ENCODE results near the gene MND1.
A peak's percentile ranks its signal among the peaks of the same experiment; 100 is the strongest.

The MND1 gene

DNA sequence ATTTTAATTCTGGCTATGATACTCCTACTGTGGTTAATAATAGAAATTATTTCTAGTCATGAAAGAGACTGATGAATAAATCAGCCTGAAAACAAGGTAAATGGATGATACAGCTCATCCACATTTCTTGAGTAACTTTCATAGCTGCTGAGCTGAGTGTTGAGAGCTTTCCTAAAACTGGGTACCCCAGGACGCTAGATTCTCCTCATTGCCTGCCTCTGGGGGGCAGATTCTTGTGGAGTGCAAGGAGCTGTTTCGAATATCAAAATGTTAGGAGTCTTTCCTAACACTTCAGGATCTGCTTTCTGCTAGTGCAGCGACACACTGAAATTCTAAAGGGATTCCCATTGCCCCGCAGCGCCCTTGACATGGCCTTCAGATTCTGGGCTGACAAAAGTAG, 2.1 kb downstream of the MND1 start:
- no peak for ATAC-seq

DNA sequence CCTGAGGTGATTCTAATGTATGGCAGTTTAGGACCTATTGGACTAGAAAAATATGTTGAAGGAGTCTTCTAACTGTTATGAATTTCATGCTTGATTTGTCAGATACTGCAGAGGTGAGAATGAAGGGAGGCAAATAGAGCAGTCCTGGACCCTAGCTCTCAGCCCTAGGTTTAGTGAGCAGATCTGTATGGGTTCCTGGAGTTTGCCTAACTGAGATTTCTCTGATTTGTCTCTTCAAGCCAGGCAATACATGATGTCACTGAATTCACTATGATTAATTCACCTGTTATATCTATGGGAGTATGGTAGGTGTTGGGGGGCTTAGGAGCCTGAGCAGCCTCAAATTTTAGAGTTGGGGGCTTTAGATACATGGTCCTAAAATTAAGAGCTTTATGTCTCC, 2.6 kb downstream of the MND1 start:
- ATAC-seq: no peak

DNA sequence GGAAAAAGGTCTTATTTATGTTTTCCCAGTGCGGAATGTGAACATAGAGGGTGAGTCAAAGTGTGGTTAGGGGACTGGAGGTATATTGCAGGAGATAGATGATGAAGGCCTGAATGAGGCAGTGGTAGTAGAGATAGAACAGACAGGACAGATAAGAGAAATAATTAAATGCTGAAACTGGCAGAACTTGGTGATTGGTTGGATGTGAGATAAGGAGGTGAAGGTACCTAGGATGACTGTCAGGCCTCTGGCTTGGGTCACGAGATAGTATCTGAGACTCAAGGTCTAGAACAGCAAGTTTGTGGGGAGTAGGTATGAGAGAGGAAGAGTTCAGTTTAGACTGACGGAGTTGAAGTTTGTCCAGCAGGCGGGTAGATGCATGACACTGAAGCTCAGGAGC, 3.5 kb downstream of the MND1 start:
- ATAC-seq: no peak

DNA sequence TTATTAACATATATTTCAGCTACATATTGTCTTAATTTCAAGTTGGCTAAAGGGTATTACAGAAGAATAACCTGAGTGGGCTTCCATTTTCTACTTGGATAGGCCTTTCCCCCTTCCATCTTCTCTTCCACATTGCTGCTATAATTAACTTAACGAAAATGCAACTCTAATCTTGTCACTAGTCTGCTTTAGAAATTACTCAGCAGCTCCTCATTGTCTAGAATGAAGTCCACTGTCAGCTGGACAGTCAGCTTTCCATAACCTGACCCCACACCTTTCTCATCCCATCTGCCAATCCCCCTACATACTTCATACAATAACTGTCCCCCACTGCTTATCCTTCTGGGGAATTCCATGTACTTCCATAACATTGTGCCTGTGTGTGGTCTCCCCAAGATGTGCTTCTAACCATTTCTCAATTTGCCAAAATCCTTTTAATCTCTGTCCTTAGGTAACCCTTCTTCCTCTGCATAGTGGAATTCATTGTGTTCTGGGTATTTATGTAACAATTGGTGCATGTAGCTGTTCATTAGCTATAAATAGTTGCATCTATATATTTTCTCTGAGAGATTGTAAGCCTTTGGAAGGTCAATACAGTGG, 4.8 kb downstream of the MND1 start:
- no peak for ATAC-seq

DNA sequence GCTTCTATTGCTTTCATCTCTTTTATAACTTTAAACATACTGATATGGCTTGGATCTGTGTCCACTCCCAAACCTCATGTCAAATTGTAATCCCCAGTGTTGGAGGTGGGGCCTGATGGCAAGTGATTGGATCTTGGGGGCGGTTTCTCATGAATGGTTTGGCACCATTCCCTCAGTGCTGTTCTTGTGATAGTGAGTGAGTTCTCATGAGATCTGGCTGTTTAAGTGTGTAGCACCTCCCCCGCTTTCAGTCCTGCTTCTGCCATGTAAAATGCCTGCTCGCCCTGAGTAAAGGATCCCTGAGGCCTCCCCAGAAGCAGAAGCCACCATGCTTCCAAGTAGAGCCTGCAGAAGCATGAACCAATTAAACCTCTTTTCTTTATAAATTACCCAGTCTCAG, 17.7 kb downstream of the MND1 start:
- ATAC-seq: no peak

DNA sequence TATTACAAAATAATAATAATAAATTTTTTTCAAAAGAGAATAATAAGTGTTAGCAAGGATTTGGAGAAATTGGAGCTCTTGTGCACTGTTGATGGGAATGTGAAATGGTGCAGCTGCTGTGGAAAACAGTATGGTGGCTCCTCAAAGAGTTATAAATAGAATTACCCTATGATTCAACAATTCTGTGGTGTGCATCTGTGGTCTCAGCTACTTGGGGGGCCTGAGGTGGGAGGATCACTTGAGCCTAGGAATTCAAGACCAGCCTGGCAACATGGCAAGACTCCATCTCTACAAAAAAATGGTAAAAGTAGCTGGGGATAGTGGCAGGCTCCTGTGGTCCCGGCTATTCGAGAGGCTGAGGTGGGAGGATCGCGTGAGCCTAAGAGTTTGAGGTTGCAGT, 19.6 kb downstream of the MND1 start:
- no peak for ATAC-seq

DNA sequence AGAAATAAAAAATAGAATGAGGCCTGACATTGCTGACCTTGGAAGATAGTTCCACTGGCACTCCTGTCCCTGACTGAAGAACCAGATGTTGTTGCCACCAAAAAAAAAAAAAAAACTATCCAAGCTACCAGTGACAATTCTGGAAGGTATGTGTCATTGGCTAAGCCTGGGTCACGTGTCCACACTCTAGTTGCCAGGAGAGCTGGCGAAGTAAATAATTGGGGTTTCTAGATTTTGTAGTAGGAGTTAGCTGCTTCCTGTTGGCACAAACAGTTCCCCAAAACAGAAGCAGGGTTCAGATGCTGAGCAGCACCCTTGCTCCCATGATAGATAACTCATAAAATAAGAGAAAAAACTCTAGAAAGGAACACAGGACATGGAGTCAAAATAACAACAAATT, 20.5 kb downstream of the MND1 start:
- no peak for ATAC-seq

DNA sequence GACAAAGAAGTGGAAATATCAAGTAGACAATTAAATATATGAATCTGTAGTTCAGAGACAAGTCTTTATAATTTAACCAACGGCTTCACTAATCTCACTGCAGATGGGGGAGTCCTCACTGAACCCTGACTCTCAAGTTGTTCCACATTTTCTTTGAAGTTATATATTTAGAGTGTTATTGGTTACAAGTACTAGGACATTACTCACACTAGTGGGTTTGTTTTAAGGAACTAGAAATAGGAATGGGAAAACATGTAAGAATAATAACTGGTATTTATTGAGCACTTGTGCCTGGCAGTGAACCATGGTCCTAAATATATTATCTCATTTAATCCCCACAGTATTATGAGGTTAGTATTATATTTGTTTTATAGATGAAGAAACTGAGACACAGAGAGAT, 22.0 kb downstream of the MND1 start:
- no peak for ATAC-seq

DNA sequence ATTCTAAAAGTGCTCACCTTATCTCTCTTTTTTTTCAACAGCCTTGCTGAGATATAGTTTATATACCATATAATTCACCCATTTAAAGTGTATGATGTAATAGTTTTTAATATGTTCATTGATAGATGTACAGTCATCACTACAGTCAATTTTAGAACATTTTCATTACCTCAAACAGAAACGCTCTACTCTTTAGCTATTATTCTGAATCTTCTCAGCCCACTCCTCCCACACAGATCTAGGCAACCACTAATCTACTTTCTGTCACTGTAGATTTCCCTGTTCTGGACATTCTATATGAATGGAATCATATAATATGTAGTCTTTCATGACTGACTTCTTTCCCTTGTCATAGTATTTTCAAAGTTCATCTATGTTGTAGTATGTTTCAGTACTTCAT, 22.6 kb downstream of the MND1 start:
- ATAC-seq: peak in 1 of 2 donors; percentile 57

DNA sequence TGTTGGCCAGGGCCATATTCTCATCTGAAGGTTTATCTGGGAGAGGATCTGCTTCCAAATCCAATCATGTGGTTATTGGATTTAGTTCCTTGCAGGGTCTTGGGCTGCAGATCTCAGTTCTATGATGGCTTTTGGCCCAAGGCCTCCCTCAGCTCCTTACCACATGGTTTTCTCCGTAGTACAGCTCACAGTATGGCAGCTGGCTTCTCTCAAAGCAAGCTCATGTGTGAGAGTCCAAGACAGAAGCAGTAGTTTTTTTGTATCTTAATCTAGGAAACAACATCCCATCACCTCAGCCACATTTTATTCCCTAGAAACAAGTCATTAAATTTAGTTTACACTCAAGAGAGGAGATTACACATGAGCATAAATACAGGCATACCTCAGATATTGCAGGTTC, 24.5 kb downstream of the MND1 start:
- ATAC-seq: no peak

DNA sequence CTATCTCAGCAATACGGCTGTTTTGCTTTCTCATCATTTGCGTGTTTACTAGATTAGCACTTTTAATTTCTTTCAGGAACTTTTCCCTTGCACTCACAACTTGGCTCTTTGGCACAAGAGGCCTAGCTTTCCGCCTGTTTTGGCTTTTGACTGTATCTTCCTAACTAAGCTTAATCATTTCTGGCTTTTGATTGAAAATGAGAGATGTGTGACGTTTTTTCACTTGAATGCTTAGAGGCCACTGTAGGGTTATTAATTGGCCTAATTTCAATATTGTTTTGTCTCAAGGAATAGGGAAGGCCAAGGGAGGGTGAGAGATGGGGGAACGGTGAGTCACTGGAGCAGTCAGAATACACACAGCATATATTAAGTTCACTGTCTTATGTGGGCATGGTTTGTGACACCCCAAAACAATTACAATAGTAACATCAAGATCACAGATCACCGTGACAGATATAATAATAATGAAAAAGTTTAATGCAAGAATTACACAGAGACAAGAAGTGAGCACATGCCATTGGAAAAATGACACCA, 27.3 kb downstream of the MND1 start:
- peak; percentile 60 to 84 for ATAC-seq

DNA sequence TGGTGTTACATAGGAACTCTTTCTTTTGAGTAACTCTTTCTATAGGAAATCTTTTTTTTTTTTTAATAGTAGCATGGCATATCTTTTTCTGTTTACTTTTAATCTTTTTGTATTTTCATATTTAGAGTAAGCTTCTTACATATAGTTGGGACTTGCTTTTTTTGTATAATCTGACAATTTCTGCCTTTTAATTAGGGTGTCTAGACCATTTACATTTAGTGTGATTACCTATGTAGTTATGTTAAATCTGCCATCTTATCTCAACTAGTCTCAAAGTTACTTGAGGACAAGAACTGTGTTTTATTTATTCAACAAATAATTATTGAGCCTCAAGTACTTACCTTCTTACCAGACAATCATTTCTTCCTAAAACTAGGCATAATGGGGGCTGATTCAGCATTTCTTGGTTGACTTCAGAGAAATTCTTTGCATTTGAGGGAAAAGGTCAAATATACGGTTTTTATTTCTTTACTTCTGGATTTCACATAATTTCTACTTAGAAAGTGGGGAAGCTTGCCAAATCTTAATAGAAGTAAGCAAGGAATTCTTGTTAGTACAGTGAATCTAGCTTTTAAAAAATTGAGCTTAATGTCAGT, 28.6 kb downstream of the MND1 start:
- ATAC-seq: no peak

DNA sequence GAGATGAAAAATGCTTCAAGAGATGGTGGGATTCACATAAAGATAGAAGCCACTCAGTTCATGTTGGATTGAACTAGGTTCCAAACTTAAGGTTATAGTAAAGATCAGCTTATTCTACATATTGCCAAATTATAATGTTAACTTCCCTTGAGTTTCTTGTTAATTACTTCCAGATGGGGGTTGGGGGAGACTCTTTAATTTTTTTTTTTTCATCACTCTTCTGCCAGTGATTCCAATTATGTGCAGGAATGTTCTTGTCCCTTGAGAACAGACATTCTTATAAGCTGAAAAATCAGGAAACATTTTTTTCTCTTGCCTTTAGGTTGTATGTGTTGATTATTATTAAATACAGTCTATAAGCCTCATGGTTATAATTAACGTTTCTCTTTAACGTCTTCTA, 30.0 kb downstream of the MND1 start:
- no peak for ATAC-seq

DNA sequence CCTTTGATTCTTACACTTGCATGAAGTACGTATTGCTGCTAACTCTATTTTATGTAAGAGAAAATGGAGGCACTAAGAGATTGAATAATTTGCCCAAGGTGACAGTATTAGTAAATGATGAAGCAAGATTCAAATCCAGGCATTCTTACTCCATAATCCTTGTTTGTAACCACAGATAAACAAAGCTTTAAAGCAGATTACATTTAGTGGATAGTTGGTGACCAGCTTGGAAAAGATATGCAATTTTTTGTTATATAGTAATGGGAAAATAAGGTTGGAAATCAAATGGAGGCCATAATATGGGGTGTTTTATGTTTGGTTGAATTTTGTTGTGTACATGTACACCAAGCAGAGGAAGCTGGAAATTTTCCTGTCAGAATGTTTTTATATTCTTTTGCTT, 30.8 kb downstream of the MND1 start:
- no peak for ATAC-seq

DNA sequence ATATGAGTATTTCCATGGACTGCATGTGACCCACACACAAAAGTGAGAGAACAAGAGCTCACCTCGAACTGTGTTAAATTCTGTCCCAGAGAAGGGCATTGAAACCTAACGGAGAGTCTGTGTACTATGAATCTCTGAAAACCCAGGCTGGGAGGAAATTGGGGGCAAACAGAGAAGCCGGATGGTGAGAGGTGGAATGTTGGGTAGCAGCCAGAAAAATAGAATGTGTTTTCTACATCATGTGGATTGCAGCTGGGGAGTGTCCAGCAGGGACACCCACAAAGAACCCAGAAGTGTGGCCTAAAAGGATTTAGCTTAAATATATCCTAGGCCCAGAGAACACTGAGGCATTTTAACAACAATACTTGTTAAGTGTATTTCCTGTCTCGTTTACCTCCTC, 38.6 kb downstream of the MND1 start:
- no peak for ATAC-seq

DNA sequence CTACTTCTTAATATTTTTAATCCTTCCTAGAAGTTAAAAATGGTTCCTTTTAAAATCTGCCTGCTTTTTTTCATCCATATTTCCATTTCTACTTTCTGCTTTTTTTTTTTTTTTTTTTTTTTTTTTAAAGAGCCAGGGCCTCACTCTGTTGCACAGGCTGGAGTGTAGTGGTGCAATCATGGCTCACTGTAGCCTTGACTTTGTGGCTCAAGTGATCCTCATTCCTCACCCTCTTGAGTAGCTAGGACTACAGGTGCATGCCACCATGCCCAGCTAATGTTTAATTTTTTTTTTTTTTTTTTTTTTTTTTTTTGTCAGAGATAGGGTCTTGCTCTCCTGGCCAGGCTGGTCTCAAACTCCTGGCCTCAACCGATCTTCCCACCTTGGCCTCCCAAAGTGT, 39.7 kb downstream of the MND1 start:
- no peak for ATAC-seq

DNA sequence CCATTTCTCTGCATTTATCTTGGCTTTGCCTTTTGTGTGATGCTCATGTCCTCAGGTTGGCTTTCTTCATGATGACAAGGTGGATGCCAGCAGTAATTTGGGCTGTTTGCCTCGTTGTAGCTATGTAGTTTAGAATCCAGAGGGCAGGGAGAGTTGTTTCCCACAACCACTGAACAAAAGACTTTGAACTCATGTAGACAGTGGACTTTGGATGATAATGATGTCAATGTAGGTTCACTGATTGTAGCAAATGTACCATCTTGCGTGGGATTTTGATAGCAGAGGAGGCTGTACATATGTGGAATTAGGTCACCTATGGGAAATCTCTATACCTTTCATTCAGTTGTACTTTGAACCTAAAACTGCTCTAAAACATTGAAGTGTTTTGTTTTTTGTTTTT, 41.3 kb downstream of the MND1 start:
- ATAC-seq: no peak

DNA sequence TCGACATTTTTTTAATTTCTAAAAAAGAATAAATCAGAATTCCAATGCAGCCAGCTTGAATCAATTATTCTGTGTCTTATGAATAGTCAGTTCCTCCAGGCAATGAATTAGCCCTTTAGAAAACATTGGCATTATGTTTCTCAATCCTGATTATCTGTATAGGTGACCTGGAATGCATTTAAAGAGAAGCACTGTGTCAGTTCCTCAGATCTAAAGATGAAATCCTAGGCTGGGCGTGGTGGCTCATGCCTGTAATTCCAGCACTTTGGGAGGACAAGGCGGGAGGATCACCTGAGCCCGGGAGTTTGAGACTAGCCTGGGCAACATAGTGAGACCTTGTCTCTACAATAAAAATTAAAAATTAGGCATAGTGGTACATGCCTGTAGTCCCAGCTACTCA, 43.5 kb downstream of the MND1 start:
- no peak for ATAC-seq

DNA sequence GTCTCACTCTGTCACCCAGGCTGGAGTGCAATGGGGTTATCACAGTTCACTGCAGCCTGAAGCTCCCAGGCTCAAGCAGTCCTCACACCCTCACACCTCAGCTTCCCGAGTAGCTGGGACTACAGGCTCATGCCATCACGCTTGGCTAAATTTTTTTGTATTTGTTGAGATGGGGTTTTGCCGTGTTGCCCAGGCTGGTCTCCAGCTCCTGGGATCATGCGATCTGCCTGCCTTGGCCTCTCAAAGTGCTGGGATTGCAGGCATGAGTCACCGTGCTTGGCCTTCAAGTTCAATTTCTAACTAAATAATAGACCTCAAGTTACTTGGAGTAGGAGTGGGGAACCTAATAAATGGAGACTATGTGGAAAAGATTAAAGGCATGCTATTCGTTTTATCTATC, 48.9 kb downstream of the MND1 start:
- ATAC-seq: no peak

DNA sequence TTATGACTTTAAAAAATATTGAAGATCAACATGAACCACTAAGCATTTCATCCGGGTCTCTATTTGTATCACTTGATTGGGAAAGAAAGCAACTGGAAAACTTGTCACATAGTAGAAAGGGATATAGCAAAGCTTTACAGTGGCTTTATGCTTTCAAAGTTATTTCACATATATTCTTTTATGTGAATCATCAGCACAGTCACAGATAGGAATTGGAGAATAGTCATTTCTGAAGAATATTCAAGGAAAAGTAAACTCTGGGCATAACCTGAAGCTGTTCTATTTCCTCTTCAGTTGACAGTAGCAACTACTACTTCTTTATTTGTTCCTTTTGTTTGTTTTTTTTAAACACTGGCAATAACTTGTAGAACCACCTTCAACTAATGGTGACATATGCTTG, 50.5 kb downstream of the MND1 start:
- ATAC-seq: no peak

DNA sequence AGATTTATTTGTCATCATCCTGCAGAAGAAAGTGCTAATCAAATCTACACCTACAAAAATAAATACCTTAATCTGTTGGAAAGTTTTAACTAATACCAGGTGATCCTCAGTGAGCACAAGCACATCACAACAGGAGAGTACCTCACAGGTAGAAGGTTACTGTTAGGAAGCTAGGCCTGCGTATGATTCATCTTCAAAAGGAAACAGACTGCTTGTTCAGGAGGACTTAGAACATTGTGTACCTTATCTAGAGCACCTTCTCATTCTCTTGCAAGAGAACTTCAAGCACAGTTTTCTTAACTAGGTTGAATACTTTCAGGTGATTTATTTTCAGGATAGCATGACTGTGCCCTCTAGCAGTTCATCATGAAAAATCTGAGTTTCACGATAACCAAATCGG, 54.2 kb downstream of the MND1 start:
- peak in 1 of 2 donors; percentile 36 for ATAC-seq

DNA sequence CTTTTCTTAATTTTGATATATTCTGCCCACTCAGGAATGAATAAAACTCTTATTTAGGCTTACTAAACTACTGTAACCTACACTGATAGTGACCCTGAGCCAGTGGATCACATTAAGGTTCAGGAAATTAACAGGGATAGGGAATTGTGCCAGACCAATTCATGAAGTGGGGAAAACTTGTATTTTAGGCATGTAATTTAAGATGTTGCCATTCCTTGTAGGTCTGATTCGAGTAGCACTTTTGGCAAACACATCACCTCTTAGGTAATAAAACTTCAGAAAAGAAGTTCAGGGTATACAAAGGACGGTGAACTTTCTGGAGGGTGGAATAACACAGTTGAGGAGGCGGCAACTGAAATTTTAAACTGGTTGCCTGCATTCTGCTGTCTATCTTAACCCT, 54.9 kb downstream of the MND1 start:
- ATAC-seq: no peak

DNA sequence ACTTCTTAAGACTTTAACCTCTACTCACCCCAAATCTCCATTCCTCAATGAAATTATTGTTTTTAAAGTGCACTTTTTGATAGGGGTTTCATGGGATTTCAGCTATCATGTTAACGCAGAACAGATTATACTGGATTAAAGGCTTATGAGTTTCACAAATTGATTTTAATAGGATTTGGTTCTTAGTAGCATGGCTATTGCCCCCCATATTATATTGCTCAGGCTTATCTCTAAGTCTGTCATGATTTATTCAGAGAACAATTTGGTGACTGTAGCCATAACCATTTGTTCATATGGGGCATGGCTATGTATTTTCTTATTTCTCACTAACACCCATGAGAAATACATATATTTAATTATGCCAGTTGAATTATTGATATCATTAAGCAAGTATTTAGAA, 57.0 kb downstream of the MND1 start:
- no peak for ATAC-seq

DNA sequence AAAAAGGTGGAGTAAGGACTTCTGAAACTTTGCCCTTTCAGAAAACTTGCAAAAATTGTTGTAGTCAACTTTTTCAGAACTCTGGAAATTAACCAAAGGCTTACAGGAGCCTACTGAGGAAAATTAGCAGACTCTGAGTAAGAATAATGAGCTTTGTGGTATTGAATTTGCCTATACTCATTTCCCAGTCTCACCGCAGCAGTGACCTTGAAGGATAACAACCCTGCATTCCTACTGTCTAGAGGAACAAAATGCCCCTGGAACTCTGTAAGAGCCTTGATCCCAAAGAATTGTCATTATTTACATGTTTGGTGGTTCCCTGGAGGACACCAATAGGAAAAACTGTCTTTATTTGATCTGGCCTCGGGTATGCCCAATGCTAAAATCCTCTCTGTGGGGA, 57.9 kb downstream of the MND1 start:
- no peak for ATAC-seq

DNA sequence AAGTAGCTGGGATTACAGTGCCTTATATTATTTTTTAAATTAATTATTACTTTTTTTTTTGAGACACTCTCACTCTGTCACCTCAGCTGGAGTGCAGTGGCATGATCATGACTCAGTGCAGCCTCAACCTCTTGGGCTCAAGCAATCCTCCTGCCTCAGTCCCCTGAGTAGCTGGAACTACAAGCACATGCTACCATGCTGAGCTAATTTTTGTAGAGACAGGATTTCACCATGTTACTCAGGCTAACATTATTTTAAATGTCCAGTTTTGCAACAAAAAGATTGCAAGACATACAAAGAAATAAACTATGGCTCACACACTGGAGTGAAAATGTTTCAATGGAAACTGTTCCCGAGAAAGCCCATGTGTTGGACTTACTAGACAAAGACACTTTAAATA, 59.2 kb downstream of the MND1 start:
- ATAC-seq: no peak
